Measurements from ENCODE around the gene BECN2.

The BECN2 gene

DNA sequence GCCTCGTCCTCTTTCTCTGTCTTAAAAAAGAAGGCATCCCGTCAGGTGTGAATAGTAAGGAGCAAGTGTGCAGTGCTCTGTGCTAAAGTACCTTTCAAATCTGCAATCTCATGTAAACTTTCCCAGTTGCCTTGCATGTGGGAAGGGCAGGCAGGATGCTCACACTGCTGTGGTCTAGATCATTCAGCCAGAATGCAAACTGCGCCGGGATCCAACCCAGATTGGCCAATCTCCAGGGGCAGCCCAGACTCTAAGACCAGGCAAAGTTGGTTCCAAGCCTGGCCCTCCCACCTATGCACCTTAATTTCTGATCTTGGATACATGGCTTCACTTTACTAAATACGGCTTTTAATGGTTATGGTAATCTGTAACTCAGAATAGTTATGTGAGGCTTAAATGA lies 44.5 kb downstream of the BECN2 start:
- H3K9me3 ChIP-seq (ENCODE audit: control insufficient read depth, low read length): no peaks in the 10 kb centered on the region
- H3K4me3 ChIP-seq (ENCODE audit: extremely low read depth, insufficient read depth, low read length, poor library complexity, severe bottlenecking): no peak overlapping the region
- no peaks in the 10 kb centered on the region for H3K36me3 ChIP-seq (ENCODE audit: control insufficient read depth, insufficient read depth, low read length)
- 71 to 72% methylated on average over 2 to 4 of the region's 5 CpGs for WGBS, 2 experiments (ENCODE audit: insufficient coverage in 2 of 2)
- peaks cover 6% of the 10 kb centered on the region for H3K4me1 ChIP-seq (ENCODE audit: control insufficient read depth, insufficient read depth, low read length, poor library complexity, severe bottlenecking)
- H3K27ac ChIP-seq (ENCODE audit: low read depth, low read length, severe bottlenecking): no peak overlapping the region

DNA sequence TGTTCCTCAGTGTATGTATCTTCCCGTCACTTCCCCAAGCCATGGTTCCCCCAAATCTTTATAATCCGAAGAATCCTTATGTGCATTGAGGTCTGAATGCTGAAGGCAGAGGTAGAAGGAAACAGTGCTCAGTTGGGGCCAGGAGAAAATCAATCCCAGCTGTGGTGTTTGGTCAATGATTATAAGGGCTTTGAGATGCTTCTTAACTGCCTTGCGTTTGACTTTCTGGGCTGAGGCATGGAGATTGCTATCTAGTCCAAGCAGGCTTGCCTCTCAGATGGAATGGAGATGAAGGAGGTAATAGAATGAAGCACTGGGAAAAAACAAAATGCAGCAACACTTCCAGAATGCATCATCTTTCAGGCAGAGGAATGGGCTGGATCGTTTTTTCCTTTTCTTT lies 44.9 kb downstream of the BECN2 start:
- Histone ChIP-seq H3K4me1 (ENCODE audit: control insufficient read depth, insufficient read depth, low read length, poor library complexity, severe bottlenecking) (peaks cover 6% of the 10 kb centered on the region), H3K36me3 (ENCODE audit: control insufficient read depth, insufficient read depth, low read length) (no peaks in the 10 kb centered on the region), H3K9me3 (ENCODE audit: control insufficient read depth, low read length) (no peaks in the 10 kb centered on the region), H3K27ac (ENCODE audit: low read depth, low read length, severe bottlenecking) (no peak overlapping the region), H3K4me3 (ENCODE audit: extremely low read depth, insufficient read depth, low read length, poor library complexity, severe bottlenecking) (no peak overlapping the region)
- 71 to 78% methylated on average over 1 to 3 of the region's 4 CpGs for WGBS, 2 experiments (ENCODE audit: insufficient coverage in 2 of 2)

DNA sequence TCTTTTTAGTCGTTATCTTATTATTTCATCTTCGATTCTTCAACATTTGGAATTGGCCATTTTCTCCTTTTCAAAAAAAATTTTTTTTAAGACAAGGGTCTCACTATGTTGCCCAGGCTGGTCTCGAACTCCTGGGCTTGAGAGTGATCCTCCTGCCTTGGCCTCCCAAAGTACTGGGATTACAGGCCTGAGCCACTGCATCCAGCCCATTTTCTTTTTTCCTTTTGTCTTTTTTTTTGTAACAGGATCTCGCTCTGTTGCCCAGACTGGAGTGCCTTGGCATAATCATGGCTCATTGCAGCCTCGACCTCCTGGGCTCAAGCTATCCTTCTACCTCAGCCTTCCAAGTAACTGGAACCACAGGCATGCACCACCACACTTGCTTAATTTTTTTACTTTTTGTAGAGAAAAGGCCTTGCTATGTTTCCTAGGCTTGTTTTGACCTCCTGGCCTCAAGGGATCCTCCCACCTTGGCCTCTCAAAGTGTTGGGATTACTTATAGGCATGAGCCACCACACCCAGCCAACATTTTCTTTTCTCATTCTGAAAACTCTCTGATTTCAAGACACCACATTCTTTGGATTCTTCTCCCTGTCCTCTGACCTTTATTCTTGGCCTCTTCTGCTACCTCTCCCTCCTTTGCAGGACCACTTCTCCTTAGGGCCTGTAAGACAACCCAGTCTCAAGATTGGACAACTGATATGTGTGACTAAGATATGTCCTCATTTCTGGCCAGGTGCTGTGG lies 47.4 kb downstream of the BECN2 start:
- WGBS, 2 experiments (ENCODE audit: insufficient coverage in 2 of 2): 93% methylated on average over 4 to 5 of the region's 5 CpGs
- Histone ChIP-seq H3K9me3 (ENCODE audit: control insufficient read depth, low read length) (no peaks in the 10 kb centered on the region), H3K27ac (ENCODE audit: low read depth, low read length, severe bottlenecking) (no peak overlapping the region), H3K4me1 (ENCODE audit: control insufficient read depth, insufficient read depth, low read length, poor library complexity, severe bottlenecking) (peaks cover 6% of the 10 kb centered on the region), H3K36me3 (ENCODE audit: control insufficient read depth, insufficient read depth, low read length) (no peaks in the 10 kb centered on the region), H3K4me3 (ENCODE audit: extremely low read depth, insufficient read depth, low read length, poor library complexity, severe bottlenecking) (no peak overlapping the region)

DNA sequence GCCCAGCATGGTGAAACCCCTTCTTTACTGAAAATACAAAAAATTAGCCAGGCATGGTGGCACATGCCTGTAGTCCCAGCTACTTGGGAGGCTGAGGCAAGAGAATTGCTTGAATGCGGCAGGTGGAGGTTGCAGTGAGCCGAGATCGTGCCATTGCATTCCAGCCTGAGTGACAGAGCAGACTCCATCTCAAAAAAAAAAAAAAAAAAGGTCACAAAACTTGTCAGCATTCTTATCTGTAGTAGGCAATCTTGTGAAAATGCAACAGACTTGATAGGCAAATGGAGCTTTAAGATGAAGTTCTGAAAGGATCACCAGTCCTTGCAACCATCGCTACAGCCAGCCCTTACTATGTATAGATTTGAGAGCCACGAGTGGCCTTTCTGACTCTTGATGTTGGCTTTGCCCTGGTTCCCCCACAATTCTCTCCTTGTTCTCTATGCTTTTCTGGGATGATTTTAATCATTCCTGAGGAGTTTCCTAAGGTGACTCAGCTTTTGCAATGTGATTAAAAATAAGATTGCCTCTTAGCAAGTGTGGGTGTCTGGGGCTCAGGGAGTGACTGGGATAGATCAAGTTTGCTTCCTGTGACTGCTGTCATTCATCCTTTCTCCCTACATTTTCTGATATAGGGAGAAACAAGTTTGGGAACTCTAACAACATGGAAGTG lies 48.4 kb downstream of the BECN2 start:
- H3K9me3 ChIP-seq (ENCODE audit: control insufficient read depth, low read length): no peaks in the 10 kb centered on the region
- peaks cover 6% of the 10 kb centered on the region for H3K4me1 ChIP-seq (ENCODE audit: control insufficient read depth, insufficient read depth, low read length, poor library complexity, severe bottlenecking)
- H3K27ac ChIP-seq (ENCODE audit: low read depth, low read length, severe bottlenecking): peak overlapping the region; percentile 23
- H3K4me3 ChIP-seq (ENCODE audit: extremely low read depth, insufficient read depth, low read length, poor library complexity, severe bottlenecking): no peak overlapping the region
- no peaks in the 10 kb centered on the region for H3K36me3 ChIP-seq (ENCODE audit: control insufficient read depth, insufficient read depth, low read length)
- 40 to 94% methylated on average over 1 to 2 of the region's 5 CpGs for WGBS, 2 experiments (ENCODE audit: insufficient coverage in 2 of 2)

DNA sequence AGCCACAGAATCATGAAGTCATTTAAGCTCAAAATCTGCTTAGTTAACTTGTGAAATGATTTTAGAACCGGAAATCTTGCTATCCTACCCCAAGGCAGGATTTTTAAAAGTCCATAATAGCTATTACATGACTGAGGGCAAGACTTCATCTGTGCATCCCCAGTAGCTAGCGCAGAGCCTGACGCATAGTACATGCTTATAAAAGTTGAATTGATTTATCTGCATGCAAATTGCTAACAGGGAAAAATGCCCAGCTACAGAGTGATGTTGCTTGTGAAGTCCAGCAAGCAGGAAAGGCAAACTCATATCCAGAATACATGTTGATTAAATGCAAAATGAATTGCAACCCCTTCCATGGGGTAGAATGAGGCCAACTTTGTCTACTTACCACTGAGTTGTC lies 49.4 kb downstream of the BECN2 start:
- peaks cover 6% of the 10 kb centered on the region for H3K4me1 ChIP-seq (ENCODE audit: control insufficient read depth, insufficient read depth, low read length, poor library complexity, severe bottlenecking)
- H3K9me3 ChIP-seq (ENCODE audit: control insufficient read depth, low read length): no peaks in the 10 kb centered on the region
- no peak overlapping the region for H3K27ac ChIP-seq (ENCODE audit: low read depth, low read length, severe bottlenecking)
- H3K4me3 ChIP-seq (ENCODE audit: extremely low read depth, insufficient read depth, low read length, poor library complexity, severe bottlenecking): no peak overlapping the region
- WGBS, 2 experiments (ENCODE audit: insufficient coverage in 2 of 2): 82 to 93% methylated on average over 3 of the region's 3 CpGs
- H3K36me3 ChIP-seq (ENCODE audit: control insufficient read depth, insufficient read depth, low read length): no peaks in the 10 kb centered on the region
